GM21381 (cell line): ENCODE data around the gene CELA1.
"Not testable (repeated sequence)": the region's sequence is repeated elsewhere in the genome, so short reads cannot be mapped to it uniquely, and the experiment has no call there.

Experiments
- ATAC-seq: cut with Tn5 transposase; IDR thresholded peaks from one replicate; pipeline ENCODE4 v1.9.1; 2021; ENCODE audit warnings: mild to moderate bottlenecking, moderate library complexity; ENCODE audit not compliant: unreplicated experiment

Gene CELA1

DNA sequence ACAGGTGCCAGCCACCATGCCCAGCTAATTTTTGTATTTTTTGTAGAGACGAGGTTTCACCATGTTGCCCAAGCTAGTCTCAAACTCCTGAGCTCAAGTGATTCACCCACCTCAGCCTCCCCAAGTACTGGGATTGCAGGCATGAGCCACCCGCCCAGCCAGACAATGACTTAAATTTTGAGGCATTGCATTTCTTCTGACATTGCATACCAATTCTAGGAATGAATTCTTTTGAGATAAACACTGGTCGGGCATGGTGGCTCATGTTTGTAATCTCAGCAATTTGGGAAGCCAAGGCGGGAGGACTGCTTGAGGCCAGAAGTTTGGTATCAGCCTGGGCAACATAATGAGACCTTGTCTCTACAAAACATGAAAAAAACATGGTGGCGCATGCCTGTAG, 2.5 kb upstream of the CELA1 start:
- ATAC-seq: no peak

DNA sequence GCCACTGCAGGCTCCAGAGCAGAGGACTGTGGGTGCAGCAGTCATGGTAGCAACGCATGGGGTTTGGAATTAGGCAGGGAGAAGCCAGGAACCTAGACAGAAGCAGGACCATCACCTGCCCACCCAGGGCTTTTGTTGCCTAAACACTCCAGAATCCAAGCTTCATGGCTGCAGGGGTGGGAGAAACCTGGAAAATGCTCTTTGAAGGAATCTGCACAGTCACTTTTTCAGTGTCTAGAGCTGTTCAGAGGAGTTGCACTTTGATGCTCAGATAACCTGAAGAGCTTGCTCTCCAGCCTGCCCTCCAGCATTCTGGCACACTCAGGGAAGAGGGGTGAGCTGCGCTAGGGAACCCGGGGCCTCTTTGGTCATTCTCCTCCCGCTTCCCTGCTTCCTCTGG, 1.6 kb upstream of the CELA1 start:
- no peak for ATAC-seq

DNA sequence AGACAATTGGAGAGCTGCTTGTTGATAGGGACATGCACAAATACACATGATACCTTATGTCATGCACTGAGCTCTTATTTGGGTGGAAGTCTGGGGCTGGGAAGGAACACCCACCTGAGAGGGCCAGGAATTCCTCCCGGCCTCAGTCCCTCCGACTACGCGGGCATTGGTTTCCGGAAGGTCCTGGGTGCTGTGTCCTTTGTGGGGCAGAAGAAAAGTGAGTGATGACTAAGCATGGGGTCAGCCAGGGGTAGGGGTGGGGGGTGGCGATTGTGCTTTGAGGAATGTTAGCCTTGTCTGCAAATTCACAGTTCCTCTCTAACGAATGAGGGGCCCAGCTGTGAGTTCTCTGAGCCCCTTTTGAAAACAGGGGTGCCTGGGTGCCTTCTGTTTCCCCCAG, 798 bp downstream of the CELA1 start:
- ATAC-seq: no peak

DNA sequence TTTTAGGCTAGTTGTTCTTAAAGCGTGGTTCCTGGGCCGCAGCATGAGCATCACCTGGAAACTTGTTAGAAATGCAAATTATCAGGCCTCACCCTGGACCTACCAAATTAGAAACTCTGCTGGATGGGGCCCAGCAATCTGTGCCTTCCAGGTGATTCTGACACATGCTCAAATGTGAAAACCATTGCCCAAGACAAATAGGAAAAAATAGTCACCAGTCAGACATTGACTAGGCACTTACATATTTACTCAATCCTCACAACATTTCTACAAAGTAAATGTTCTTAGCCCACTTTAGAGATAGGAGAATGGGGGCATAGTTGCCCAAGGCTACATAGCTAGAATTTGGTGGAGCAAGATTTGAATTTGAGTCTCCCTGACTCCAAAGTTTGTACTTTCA, 3.3 kb downstream of the CELA1 start:
- ATAC-seq: no peak

DNA sequence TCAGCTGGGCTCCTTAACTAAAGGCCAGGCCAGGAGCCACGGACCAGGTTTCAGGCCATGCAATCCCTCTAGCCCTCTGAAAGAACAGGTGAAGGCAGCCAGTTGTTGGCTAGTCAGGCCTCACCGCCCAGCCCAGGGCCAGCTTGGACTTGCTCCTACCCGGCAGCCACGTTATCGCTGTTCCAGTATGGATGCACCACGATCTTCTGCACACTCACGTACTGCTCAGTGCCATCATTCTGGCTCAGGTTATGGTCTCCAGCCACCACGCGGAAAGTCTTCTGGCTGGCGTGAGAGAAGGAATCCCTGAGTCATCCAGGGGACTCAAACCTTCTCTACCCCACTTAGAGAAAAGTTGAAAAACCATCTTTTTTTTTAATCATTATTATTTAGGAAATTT, 4.1 kb downstream of the CELA1 start:
- no peak for ATAC-seq

DNA sequence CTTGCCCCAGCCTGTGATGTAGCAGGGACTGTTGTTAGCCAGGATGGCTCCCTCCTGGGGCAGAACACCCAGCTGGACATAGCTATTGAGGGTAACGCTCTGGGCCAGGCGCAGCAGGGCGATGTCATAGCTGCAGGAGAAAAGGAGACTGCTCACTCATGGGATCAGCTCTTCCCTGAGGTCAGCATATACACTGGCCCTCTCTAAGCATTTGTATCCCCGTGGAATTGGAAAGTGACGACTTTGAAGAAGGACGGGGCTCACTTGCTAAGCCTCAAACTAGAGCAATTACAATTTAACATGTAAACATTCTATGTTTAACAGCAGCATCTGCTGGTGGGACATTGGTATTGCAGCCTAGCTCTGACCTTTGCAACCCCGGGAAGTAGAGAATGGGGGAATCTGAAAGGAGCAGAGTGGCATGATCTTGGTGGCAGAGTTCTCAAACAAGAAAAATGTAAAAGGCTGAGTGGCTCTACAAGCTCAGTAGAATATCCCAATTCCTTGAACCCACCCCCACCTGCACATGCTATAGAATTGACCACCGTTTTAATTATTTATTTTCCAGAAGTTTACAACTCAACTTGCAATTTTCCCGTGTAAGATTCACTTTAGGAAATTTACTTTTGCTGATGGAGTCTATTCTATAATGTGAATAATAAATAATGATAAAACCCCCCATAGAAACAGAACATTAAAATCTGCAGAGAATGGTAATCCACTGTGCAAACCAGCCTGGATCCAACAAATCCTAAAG, 5.0 kb downstream of the CELA1 start:
- ATAC-seq: no peak

DNA sequence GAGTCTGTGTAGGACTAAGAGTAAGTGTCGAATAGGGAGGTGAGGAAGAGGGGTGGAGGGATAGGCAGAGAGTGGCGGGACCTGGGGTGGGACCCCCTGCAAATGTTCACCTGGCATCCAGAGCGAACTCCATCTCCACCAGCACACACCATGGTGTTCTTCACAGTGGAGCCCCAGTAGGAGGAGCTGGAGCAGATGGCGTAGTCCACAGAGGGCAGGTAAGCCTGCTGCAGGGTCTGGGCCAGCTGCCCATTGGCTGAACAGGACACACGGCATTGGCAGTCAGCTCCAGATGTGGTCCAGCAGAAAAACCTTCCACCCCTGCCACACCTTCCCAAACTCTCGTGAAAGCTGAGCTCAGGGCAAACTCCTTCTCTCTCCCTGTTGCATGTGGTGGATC, 6.7 kb downstream of the CELA1 start:
- ATAC-seq: no peak

DNA sequence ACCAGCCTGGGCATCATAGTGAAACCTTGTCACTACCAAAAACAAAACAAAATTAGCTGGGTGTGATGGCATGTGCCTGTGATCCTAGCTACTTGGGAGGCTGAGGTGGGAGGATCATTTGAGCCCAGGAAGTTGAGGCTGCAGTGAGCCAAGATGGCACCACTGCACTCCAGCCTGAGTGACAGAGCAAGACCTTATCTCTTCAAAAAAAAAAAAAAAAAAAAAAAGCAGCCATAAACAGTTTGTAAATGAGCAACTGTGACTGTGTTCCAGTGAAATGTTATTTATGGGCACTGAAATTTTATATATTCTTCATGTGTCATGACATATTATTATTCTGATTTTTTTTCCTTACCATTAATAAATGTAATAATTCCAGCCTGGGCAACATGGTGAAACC, 9.1 kb downstream of the CELA1 start:
- not testable (repeated sequence) for ATAC-seq

DNA sequence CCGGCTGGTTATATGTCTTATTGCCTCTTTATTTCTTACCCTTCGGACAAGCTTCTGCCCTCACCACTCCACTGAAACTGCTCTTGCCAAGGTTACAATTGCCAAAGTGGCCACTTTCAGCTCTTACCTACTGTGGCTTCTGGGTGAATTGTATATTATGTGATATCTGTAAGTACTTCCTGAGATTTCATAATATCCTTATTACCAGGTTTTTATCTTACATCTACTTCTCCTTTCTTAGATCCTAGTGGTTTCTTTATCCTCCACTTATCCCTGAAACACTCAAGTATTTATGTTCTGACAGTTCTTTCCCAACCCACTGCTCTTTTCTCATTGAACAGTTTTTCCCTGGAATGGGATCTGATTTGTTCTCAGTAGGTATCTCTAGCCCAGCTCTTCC, 10.5 kb downstream of the CELA1 start:
- no peak for ATAC-seq

DNA sequence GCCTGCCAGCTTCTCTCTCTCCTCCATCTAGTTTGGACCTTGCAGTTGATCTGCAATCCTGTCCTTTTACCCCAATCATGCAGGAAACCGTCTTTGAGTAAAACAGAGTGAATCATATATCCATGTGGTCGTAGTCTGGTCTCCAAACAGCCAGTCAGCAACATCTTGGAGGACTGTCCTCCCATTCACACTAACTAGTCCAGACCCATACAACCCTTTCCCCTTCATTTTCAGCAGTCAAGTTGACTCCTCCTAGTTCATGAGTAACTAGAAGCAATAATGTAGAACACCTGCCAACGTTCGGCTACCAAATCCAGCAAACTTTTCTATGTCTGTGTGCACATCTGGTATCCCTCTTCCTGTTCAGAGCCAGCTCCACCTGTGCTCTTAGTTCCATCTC, 11.7 kb downstream of the CELA1 start:
- ATAC-seq: no peak

DNA sequence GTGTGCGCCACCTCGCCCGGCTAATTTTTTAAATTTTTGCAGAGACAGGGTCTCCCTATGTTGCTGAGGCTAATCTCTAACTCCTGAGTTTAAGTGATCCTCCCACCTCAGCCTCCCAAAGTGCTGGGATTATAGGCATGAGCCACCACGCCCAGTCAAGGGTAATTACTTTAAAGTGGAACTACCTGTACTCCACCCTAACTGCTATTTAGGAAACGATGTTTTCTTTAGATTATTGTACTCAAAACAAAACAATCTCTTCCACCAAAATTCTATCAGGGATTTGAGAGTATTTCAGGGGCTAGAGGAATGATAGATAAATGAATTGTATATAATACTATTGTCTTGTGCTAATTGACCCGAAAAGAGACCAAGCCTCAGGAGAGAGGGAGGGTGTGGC, 12.9 kb downstream of the CELA1 start:
- no peak for ATAC-seq

DNA sequence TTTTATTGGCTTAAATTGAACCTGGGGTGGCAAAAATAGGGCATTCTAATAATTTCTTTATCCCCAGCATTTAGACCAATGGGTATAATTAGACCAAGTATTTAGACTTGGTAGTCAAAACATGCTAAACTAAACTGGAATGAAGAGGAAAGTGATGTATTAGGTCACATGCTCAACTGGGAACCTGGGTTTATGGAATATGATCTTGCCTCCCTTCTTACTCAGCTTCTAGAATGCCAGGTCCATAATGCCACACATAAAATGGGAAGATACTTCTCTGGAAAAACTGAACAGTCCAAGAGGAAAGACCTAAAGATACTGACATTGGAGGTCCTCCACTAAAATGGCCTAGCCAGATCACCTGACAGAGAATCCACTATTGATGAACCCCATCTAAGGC, 16.3 kb downstream of the CELA1 start:
- no peak for ATAC-seq

DNA sequence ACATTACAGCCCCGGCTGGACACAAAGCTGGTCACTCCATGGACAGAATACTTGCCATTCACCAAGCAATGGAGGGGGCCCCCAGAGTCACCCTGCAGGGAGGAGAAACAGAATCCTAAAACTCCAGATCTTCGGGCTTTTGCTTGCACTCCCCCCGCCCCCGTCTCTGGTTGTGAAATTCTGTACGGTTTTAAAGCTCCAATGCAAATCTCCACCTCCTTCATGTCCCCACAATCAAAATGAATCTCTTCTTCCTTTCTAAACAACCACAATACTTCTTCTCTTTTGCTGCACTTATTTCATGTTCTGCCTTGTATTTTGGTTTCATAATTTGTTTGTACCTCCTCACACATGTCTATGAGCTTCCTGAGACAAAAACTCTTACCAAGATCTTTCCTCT, 16.7 kb downstream of the CELA1 start:
- ATAC-seq: no peak

DNA sequence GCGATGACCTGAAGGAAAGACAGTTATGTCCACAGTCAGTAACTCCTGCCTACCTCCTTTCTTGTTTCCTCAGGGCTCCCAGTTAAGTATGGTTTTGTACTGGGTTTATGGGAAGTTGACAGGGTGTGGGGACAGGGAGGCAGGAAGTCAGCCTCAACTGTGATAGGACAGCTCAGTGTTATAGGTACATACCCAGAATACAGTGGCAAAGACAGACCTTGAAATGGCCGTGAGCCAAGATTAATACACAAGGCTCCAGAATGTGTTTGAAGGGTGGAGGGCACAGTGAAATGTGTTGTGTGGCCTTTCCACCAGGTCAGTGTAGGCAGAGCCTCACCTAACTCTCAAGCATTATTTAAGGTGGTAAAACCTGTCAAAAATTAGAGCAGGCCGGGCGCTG, 17.9 kb downstream of the CELA1 start:
- no peak for ATAC-seq

DNA sequence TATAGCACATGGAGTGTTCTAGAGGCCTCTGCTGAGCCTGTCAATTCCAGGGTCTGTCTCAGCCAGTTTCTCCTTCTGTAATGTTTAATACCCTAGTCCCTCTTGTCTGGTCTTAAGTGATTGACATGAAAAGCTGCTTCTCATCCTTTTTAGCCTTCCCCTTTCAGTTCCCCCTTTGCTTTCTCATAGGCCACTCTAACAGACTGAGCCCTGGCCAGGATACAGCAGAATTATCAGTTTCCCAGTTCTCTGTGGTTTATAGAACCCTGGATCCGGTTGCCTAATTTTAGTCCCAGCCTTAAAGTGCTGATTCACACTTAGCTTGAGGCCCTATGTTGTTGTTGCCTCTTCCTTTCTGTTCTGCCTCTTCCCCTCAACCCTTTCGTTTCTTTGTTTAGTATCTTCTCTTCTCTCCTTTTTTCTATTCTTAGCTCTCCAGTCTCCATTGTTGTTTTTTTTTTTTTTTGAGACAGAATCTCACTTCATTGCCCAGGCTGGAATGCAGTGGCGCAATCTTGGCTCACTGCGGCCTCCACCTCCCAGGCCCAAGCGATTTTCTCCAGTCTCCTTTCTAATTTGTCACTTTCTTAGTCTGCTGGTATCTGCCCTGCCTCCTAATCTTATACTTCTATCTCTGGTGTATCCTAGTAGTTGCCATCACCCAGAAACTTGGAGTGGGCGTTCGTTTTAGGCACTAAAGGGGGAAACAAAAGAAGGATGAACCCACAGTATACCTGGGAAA, 19.6 kb downstream of the CELA1 start:
- ATAC-seq: peak; percentile 47

DNA sequence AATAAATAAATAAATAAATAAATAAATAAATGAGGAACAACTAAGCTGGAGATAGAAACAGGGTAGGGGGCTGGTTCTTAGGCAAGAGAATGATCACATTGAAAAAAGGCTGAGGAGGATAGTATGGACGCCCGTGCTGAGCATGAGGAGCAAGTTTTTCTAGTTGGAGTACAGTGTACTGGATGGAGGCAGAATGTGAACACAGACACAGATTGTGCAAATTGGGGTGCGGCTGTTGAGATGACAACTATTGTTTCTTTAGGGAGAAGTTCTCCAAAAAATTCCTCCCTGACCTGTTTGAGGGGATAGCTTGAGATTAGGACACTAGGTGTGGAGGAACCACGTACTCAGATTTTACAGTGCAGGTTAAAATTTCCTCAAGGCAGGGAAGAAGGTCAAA, 21.5 kb downstream of the CELA1 start:
- ATAC-seq: no peak

DNA sequence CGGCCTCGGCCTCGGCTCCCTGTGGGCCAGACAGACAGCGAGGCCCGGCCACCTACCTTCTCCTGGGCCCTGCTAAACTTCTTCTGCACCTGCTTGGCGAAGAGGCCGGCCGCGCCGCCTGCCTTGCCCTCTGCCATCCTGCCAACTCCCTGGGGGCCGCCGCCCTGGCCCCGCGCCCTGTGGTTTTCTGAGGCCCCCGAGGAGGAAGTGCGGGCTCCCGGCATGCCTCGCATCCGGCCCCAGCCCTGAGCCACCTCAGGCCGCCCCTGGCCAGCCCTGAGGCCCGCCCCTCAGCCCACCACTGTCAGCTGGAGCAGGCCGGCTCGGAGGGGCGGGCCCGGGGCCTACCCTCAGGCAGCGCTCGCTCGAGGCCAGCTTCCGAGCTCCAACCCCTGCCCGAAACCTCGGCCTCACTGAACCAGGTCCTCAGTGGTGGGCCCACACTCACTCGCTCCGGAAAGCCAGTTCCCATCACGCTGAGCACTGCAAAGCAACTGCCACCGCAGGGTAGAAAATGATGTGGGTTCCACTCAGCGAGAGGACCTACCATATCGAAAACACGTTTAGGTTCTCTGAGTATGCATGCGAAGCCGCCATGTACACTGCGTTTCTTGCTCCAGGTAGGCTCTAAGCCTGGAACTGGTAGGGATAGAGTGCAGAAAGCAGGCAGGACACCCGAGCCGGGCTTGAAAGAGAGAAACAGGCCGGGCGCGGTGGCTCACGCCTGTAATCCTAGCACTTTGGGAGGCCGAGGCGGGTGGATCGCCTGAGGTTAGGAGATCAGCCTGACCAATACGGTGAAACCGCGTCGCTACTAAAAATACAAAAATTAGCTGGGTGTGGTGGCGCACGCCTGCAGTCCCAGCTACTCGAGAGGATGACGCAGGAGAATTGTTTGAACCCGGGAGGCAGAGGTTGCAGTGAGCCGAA, 22.2 kb downstream of the CELA1 start, which contains the start of gene BIN2:
Gene BIN2 (minus strand): TSS at position 209 of the 930 bp plus-strand sequence. CDS start 72 bp downstream, at position 137.
- no peak for ATAC-seq

DNA sequence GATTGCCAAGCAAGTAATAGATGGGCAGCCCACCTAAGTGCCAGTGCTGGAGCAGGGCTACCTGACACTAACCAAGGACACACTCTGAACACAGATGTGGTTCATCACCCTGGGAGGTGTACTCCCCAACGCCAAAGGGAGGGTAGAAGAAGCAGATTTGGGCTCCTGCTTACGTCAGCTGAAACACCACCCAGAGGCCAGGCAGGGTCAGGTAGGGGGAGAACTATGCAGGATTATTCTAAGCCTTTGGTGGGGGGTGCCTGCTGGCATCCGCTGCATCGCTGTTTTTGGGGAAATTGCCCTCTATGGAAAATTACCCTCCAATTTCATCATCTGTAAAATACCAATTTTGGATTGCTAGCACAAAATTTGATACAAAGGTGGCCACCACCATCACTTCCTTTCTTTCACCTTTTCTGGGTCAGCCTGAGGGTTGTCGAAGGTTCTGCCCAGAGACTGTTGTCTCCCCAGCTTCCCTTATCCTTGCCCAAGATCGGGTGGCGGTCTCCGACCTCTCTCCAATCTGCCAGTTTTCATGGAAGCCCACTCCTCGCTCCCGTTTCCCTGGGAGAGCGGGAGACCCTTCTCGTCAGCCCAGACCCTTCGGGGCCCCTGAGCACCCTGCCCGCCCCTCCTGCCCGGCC, 23.0 kb downstream of the CELA1 start:
- ATAC-seq: no peak

DNA sequence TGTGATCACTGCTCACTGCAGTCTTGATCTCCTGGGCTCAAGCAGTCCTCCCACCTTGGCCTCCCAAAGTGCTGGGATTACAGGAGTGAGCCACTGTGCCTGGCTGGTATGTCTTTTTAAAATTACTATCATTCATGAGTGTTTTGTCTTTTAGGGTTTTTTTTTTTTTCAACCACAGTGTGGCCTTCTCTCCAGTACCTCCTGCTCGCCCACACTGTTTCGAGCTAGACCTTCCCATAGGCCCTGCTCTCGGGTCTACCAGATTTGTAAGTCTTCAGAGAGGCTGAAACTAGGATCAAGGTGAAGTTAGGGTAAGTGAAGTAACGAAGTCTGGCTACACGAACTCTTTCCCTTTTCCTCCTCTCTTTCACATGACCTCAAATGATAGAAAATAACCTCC, 24.0 kb downstream of the CELA1 start:
- no peak for ATAC-seq

DNA sequence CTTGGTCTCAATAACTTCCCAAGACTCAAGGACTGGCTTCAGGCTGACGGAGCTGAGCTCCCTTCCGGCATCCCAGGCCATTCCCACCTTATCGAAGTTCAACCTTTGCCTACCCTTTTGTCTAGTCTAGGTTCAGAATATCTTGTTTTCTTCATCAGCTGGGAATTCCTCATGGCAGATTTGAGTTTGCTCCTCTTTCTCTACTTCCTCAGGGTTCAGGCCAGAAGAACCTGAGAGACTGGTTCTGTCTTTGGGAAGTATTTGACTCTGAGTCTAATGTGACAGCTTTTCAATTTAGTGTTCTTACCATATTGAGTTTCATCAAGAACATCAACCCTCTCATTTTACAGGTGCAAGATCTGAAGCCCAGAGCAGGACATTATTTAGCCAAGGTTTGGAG, 24.6 kb downstream of the CELA1 start:
- ATAC-seq: no peak
